ENCODE results near the gene PRPSAP2.

PRPSAP2 gene

GRCh38 chr17:18854956-18855355 lies 3.0 kb upstream of the PRPSAP2 start:
- H3K4me3 ChIP-seq (ENCODE audit: low read length), result no peak overlapping the region
- no peak for TF ChIP-seq CTCF (conservative IDR thresholded peaks at IDR 0.05; ENCODE audit: low read depth, low read length)
- no peak for DNase-seq (ENCODE audit: low read depth)

GRCh38 chr17:18855831-18856569 lies 1.9 kb upstream of the PRPSAP2 start:
- peak; percentile 90 for DNase-seq (ENCODE audit: low read depth)

GRCh38 chr17:18856570-18856915 lies 1.4 kb upstream of the PRPSAP2 start:
- DNase-seq (ENCODE audit: low read depth), result no peak
- H3K4me3 ChIP-seq (ENCODE audit: low read length), result peak overlapping the region; percentile 66
- no peak for TF ChIP-seq CTCF (conservative IDR thresholded peaks at IDR 0.05; ENCODE audit: low read depth, low read length)

More at GRCh38 chr17:18855831-18856569, 1.9 kb upstream of the PRPSAP2 start:
- no peak for TF ChIP-seq CTCF (conservative IDR thresholded peaks at IDR 0.05; ENCODE audit: low read depth, low read length)
- H3K4me3 ChIP-seq (ENCODE audit: low read length), result peak overlapping the region; percentile 66

GRCh38 chr17:18858567-18859245 lies 775 bp downstream of the PRPSAP2 start:
- peak overlapping the region; percentile 84 for H3K4me3 ChIP-seq (ENCODE audit: low read length)

GRCh38 chr17:18859256-18859655 lies 1.3 kb downstream of the PRPSAP2 start:
- peak overlapping the region; percentile 84 for H3K4me3 ChIP-seq (ENCODE audit: low read length)
- peak; percentile 19 for DNase-seq (ENCODE audit: low read depth)
- TF ChIP-seq CTCF (conservative IDR thresholded peaks at IDR 0.05; ENCODE audit: low read depth, low read length), result no peak

More at GRCh38 chr17:18858567-18859245, 775 bp downstream of the PRPSAP2 start:
- DNase-seq (ENCODE audit: low read depth), result no peak
- no peak for TF ChIP-seq CTCF (conservative IDR thresholded peaks at IDR 0.05; ENCODE audit: low read depth, low read length)

GRCh38 chr17:18860161-18860972 lies 2.4 kb downstream of the PRPSAP2 start:
- TF ChIP-seq CTCF (conservative IDR thresholded peaks at IDR 0.05; ENCODE audit: low read depth, low read length), result no peak
- no peak overlapping the region for H3K4me3 ChIP-seq (ENCODE audit: low read length)
- no peak for DNase-seq (ENCODE audit: low read depth)

Data from retinal pigment epithelial cell (primary cell).